NCI-H2029 treated with DMSO at 0.1 percent for 48 hours (cell line): Measurements from ENCODE around the gene CEL.
"Not testable (repeated sequence)": the region's sequence is repeated elsewhere in the genome, so short reads cannot be mapped to it uniquely, and the experiment has no call there.

ENCODE experiments used
- DNase-seq: peaks from one replicate; lab custom pipeline; 2025; lab: John Stamatoyannopoulos, UW

CEL gene

DNA sequence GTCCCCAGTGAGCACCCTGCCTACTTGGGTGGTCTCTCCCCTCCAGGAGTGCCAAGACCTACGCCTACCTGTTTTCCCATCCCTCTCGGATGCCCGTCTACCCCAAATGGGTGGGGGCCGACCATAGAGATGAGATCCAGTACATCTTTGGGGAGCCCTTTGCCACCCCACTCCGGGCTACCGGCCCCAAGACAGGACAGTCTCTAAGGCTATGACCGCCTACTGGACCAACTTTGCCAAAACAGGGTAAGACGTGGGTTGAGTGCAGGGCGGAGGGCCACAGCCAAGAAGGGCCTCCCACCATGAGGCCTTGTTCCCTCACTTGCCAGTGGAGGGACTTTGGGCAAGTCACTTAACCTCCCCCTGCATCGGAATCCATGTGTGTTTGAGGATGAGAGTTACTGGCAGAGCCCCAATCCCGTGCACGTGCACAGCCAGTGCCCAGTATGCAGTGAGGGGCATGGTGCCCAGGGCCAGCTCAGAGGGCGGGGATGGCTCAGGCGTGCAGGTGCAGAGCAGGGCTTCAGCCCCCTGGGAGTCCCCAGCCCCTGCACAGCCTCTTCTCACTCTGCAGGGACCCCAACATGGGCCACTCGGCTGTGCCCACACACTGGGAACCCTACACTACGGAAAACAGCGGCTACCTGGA lies 24.6 kb downstream of the CEL start:
- DNase-seq: not testable (repeated sequence)

DNA sequence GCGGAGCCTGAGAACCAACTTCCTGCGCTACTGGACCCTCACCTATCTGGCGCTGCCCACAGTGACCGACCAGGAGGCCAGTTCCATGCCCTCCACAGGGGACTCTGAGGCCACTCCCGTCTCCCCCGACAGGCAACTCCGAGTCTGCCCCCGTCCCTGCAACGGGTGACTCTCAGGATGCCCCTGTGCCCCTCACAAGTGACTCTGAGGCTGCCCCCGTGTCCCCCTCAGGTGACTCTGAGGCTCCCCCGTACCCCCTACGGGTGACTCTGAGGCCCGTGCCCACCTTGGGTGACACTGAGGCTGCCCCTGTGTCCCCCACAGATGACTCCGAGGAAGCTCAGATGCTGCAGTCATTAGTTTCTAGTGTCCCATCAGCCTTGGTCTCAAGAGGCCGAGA lies 25.1 kb downstream of the CEL start:
- no peak for DNase-seq

DNA sequence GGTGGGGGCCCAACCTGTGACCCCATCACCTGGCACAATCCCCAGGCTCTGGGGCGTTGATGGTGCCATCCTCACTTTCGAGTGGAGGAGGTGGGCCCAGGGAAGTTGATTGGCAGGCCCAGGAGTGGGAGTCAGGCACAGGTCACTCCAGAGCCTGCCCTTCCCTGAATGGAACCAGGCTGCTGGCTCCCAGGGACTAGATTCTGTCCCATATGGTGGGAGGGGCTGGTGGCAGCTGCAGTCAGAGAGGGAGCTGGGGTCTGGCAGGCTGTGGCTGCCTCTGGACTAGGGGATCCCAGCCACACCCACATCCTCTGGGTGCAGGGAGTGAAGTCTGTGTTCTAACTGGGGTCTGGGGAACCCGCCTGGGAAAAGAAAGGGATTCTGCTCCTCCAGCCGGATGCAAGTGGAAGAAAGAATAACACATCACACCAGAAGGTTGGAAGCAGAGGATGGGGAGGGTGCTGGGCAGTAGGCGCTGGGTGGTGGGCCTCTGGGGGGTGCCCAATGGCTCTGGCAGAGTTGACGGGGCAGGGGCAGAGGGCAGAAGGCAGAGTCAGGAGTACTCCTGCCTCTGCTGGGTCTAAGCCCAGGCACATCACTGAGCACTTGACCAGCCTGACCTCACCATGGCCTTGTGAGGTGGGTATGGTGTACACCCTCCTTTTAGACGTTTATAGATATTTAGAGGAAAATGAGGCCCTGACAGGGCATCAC lies 25.8 kb downstream of the CEL start:
- DNase-seq: no peak

DNA sequence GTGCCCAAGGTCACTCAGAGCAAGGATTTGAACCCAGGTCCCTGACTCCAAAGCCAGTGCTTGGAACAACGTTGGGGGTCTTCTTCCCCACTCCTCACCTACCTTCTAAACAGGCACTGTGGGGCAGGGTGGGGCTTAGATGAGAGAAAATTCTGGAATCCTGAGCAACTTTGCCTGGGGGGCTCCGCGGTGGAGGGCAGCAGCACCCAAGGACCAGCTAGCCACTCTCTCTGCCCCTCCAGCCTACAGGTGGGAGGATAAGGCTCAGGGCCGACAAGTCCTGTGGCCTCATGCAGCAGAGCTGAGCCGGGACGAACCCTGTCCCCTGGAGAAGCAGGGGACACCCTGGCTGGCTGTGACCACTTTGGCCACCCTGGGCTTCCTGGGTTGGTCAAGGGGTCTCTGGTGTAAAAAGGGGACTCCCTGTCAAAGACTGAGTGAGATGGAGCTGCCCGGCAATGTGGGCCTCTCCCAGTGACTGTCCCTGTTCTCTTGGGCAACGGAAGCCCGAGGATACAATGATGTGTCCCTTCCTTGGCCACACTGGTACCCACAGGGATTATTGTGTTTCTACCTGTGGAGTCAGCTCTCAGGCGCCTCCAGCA lies 26.5 kb downstream of the CEL start:
- DNase-seq: no peak

DNA sequence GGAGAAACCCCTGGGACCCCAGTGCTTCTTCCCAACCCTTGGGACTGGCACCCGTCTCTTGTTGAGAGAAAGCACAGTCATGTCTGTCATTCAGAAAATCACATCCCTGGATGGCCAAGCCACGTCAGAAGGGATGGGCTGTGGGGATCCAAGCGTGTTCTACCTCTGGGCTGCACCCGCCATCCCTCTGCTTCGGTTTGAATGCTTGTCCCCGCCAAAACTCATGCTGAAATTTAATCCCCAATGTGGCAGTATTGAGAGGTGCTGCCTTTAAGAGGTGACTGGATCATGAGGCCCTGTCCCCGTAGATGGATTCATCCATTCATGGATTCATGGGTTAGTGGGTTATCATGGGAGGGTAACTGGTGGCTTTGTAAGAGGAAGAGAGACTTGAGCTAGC lies 27.0 kb downstream of the CEL start:
- no peak for DNase-seq

DNA sequence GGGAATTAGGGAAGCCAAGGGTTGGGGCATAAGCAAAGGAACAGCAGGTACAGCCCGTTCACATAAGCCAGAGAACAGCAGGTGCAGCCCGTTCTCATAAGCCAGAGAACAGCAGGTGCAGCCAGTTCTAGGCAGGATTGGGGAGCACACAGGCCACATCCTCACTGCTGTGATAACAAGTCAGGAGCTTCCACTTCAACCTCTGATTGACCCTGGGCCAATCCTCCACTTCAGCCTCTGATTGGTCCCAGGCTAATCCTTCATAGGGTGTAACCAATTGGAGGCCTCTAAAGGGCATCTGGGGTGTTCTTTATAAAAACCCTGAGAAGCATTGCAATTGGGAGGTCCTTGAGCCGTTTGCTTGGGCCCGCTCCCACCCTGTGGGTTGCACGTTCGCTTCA lies 27.5 kb downstream of the CEL start:
- DNase-seq: no peak

DNA sequence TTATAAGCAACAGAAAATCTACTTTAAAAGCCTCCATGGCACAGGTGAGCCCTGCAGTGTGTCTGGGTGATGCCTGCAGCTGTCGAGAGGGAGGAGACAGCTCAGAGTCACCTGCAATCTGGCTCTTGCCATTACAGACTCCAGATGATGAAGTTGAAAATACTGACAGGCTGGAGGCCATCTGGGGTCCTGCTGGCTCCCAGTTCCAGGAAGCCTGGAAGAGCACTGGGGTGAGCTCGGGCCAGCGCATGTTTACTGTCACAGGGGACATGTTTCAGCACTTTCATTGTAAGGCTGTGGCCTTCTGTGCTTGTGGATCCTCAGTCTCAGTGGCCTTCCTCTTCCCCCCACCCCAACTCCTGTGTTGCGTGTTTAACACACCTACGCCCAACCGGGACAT lies 28.4 kb downstream of the CEL start:
- no peak for DNase-seq

DNA sequence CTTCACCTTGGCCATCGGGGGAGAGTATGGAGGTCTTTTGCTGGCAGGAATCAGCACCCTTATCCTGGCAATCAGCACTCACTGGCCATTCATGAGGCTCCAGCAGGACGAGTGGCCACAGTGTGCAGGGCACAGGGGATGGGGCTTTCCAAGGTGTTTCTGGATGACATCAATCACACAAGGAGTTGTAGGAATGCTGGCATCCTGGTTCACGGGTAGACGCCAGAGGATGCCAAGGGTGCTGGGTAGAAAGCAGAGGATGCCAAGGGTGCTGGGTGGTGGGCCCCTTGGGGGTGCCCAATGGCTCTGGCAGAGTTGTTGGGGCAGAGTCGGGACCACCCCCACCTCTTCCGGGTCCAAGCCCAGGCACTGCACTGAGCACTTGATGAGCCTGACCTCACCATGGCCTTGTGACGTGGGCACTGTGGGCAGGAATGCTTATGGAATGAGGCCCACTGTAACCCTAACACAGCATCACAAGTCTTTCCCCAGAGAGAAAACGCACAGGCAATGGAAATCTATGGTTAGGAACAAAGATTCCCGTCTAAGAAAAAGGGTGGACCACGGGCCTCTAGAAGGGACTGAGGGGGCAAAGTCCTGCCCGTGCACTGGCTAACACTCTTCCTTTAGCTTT lies 29.1 kb downstream of the CEL start:
- no peak for DNase-seq

DNA sequence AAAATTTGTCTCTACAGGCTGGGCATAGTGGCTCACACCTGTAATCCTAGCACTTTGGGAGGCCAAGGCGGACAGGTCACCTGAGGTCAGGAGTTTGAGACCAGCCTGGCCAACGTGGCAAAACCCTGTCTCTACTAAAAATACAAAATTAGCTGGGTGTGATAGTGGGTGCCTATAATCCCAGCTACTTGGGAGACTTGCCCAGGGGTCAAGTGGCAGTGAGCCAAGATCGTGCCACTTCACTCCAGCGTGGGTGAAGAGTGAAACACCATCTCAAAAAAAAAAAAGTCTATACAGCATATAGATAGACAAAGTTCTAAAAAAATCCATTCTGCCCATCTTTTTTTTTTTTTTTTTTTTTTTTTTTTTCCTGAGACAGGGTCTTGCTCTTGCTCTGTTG lies 32.6 kb downstream of the CEL start:
- DNase-seq: not testable (repeated sequence)

DNA sequence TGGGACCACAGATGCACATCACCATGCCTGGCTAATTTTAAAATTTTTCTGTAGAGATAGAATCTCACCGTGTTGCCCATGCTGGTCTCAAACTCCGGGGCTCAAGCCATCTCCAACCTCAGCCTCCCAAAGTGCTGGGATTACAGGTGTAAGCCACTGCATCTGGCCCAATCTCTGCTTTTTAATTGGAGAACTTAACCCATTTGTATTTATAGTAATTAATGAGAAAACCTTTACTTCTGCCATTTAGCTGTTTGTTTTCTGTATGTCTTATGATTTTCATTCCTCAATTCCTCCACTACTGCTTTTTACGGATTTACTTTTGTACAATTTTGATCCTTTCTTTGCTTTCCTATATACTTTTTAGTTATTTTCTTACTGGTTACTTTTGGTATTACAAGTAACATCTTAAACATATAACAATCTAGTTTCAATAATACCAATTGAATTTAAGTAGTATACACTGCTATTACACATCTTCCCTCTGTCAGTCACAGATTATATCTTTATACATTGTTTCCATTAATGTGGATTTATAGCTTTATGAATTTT lies 33.1 kb downstream of the CEL start:
- no peak for DNase-seq

DNA sequence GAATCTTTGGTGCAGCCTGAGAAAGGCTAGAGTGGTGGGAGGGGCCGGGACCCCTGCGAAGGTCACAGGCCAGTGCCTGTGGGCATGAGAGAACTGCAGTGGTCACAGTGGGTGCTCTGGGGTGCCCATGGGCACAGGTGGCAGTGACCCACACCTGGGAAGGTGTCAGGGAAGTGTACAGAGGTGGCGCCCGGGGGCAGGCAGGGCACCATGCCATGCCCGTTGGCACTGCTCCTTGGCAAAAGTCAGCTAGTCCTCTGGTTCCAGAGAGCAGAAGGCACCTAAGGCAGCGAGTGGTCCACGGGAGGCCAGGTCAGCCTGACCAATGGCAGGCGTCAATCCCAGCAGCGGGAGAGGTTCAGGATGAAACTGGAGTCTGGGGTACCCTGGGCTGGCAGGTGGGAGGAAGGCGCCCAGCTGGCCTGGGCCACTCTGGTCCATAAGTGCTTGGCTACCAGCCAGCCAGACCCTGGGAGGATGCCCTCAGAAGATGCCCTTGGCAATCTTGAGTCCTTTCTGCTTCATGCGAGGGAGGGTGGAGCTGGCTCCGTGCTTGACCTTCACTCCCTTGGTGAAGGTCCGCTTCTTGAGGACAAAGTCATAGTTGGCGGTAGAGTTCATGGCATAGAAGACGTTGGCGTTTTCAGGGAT lies 36.4 kb downstream of the CEL start:
- DNase-seq: no peak

DNA sequence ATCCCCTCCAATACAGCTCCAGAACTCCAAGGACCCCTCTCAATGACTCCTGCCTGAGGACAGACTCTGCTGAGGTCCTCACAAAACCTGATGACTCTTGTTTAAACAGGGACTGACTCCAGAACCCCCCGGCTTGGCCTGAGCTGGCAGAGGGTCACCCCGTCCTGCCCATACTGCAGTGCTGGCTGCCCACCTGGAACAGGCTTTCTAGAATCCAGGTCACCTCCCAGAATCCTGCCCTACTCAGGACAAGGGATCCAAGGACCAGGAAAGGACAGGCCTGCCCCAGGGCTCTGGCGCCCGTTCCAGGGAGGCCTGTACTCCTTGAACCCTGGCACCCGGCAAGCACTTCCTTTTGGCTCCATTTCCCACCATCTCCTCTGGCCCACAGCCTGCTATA lies 37.1 kb downstream of the CEL start:
- DNase-seq: no peak

DNA sequence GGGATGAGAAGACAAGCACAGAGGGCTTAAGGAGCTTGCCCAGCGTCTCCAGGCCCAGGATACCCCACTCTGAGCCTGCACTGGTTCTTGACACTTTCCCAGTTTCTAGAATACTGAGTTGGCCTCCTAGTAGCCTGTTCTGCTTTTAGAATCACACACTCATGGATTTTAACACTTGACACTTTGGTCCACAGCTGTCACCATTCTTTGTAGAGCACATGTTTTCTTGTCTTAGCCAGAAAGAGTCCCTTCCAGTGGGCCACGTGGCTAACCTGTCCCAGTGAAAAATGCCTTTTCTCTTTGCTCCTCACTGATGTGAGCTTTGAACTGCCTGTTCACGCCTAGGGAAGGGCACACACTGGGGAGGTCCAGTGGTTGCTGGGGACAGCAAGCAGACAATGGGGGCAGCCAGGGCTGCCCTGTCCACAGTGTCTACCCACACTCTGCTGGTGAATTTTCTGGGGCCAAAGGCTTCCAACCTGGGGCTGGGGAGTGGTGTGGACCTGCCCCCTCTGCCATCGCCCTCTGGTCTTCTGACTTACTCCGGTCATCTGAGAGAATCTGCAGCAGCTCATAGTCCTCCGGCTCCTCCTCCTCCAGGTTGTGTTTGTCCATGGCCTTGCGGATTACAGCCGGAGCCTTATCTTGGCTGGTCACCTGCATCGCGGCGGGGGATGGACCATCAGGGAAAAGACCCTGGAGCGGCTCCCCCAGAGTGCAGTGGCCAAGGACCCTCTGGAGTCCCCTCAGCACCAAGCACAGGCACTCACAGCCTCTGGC lies 38.1 kb downstream of the CEL start:
- DNase-seq: no peak

DNA sequence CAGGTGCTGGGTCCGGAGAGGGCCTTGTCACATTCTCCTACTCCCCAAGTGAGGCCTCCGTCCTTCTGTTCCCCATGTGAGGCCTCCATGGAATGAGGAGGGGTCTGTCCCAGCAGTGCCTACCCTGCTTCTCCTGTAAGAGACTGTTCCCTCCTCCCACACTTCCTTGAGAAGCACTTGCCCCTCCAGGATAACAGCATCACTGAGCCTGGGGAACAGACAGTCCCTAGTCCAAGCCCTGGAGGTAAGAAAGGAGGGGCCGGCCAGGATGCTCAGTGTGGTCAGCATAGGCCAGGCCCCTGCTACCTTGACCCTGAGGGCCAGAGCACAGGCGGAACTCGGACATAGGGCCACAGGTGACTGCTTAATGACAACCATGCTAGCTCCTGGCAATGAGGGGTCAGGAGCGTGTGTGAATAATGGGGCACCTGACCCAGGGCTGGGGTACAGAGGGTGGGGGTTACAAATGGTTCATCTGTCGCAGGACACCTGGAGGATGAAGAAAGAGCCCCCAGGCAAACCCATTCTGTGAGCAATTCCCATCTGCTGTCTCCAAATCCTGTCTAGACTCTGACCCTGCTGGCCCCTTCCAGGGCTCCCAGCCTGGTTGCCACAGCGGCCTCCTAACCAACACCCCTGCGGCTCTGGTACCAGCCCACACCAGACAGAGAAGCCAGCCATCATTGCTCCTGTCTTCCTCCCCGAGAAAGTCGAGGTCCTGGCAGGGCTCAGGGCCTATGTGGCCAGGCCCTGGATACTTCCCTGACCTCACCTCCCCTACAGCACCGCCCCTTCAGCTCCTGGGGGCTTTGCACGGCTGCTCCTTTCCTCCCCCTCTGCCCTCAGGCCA lies 39.0 kb downstream of the CEL start:
- no peak for DNase-seq

DNA sequence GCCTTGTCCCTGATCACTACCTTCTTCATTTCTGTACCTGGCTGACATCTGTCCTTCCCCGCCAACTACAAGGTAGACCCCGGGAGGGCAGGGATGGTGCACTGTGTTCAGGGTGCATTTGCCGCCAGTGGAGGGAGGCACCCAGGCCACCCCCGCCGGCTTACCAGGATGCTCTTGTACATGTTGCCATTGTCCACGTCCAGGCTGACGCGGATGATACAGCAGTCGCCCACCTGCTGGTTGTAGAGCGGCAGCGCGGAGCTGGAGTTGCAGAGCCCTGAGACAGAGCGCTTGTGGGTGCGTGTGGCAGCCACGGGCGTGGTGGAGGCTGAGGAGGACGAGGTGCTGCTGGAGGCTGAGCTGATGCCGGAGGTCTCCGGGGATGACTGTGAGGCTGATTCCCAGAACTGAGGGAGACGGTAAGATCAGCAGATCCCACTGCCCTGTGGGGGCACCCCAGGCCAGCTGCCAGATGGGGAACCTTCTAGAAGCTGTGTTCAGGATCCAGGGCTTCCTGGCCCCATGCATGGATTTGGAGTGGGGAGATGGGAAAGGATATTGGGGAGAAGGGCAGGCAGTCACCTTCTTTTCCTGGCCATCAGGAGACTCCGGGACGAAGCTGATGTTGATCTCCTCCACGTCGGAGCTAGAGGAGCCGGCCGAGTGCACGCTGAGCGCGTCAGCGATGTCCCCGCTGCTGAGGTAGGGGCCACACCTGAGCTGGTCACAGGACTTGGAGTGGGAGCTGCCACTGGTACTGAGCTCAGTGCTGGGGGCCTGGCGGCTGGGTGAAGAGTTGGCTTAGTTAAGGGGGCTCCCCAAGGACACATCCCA lies 39.8 kb downstream of the CEL start:
- DNase-seq: no peak

DNA sequence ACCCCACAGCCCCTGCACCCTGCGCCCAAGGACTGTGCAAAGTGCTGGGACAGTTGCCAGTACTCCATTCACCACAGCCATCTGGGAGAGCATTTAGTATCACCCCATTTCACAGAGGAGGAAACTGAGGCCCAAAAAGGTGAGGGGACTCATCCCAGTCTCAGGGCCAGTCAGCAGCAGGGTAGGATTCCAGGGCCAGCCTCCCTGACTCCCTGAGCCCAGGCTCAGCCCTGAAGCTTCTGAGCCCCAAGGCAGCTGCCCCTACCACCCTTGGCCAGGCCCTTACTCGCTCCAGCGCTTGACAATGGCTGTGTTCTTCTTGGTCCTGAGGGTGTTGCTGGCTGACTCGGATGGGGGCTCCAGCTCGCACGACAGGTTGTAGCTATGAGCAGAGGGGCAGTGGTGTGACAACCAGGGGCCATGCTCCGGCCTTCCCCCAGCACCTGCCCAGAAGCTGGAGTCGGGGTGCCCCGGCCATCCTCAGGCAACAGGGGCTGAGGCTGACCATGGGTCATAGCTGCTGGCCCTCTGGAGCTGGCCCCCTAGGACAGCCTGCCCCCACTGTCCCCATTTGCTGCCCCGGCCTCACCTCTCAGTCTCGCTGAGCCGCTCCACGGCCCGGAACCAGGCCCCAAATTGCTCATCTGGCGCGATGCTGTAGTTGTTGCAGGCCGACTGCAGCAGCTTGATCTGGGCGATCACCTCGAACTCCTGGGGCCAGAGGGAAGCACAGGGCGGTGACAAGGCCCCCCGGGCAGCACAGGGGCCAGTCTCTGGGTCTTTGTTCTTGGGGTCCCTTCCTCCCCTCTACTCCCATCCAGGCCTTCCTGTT lies 40.6 kb downstream of the CEL start:
- DNase-seq: no peak

DNA sequence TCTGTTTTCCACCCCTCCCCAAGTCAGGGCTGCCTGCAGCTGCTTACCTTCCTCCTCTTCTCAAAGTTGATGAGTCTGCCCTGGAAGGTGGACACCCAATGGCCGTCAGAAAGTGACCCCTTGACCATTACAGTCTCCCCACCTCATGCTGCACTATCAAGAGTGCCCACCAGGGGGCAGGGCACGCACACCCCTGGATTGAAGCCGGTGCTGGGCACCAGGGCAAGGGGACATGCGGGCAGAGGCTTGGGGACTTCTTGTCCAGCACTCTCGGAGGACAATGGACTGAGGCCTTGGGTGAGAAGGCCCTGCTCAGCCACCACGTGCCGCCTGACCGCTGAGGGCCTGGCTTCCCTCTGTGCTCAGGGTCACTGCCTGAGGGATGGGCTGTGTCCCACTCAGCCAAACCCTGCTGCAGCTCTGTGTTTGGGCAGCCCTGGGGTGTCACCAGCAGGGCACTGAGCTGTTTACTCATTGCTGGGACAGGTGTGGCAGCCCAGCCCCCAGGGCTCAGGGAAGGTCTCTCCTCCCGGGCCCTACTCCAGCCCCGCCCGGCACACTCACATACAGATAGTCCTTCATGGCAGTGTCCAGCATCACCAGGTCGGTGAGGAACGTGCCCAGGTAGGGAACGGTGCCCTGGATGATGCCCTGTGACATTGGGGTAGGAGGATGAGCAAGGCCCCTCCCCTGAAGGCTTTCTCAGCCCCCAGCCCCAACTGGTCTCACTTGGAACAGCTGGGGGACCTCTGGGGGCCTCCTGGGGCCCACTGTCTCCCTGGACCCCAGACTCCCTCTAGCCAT lies 41.6 kb downstream of the CEL start:
- no peak for DNase-seq

DNA sequence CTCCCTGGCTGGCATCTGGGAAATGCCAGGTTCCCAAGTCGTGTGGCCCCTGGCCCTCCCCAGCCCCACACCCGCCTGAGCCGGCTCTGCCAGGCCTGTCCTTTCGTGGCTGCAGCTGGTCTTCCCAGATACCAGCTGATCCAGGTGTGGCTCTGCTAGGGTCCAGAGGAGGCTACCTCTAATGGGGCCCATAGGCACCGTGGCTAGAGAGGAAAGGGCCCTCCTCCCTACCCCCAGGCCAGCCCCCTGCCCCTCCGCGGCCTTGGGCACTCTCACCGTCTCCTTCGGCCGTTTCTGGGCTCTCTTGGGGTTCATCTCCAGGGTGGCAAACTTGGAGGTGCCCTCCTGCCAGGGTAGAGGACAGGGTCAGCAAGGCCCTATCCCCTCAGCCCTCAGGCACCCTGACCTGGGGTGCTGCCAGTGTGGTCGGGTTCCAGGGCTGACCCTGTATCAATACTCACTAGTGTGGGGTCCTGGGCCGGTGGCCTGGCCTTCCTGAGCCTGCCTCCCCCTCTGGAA lies 42.3 kb downstream of the CEL start:
- no peak for DNase-seq
